Measurements from ENCODE around the gene LAPTM4A. TPM values are rescaled to one million over a fixed set of nuclear protein-coding genes. Genes with fewer than 3 reads are reported as not detected.

LAPTM4A gene
- total and polyA plus RNA-seq, 10 of the 15 experiments (the other 5 are each of a cell fraction or from before 2014, with no cell fraction given) = 17.8 to 107 (median 45.8) TPM

- no peaks in the 10 kb centered on the region for H4K20me1 ChIP-seq (ENCODE audit: control insufficient read depth, insufficient read depth)
- in situ Hi-C loops (cut with MboI) = no loop called here
- FAIRE-seq (no peak), ATAC-seq (peak; percentile 56), DNase-seq (ENCODE audit: low read depth, low spot score) (no peak)
- peaks cover 3% of the 10 kb centered on the region; the same call in 1 of the 2 replicates for H3K4me1 ChIP-seq (ENCODE audit: control insufficient read depth, insufficient read depth, low read length)
- no peak for TF ChIP-seq MTA3 (IDR thresholded peaks at IDR 0.05; ENCODE audit: borderline replicate concordance, low read length)
- no peak for TF ChIP-seq WRNIP1 (IDR thresholded peaks at IDR 0.05; ENCODE audit: borderline replicate concordance, low read depth, low read length)
- TF ChIP-seq ZNF207 (IDR thresholded peaks at IDR 0.05; ENCODE audit: borderline replicate concordance) = no peak
- TF ChIP-seq CHD4 (IDR thresholded peaks at IDR 0.05) = no peak
- no peak for TF ChIP-seq BCL11A (IDR thresholded peaks at IDR 0.05; ENCODE audit: low read depth, low read length)
- no peak for TF ChIP-seq USF2 (IDR thresholded peaks at IDR 0.05; ENCODE audit: borderline replicate concordance, low read depth, low read length)
- TF ChIP-seq KLF5 (IDR thresholded peaks at IDR 0.05; ENCODE audit: partially characterized antibody) = no peak
- TF ChIP-seq SMAD1 (IDR thresholded peaks at IDR 0.05; ENCODE audit: low read depth, partially characterized antibody) = no peak
- TF ChIP-seq REST (IDR thresholded peaks at IDR 0.05; ENCODE audit: low read depth, low read length) = no peak
- no peak for TF ChIP-seq RAD51 (IDR thresholded peaks at IDR 0.05)
- TF ChIP-seq ZBTB11 (CRISPR knock-in tag; IDR thresholded peaks at IDR 0.05) = no peak
- TF ChIP-seq SREBF2 (IDR thresholded peaks at IDR 0.05; ENCODE audit: low read length) = no peak
- no peak for TF ChIP-seq ASH2L (IDR thresholded peaks at IDR 0.05; ENCODE audit: borderline replicate concordance, low read depth)
- TF ChIP-seq CBX5 (IDR thresholded peaks at IDR 0.05; ENCODE audit: low read depth) = no peak
- TF ChIP-seq FOXM1 (IDR thresholded peaks at IDR 0.05; ENCODE audit: low read depth, low read length) = no peak
- TF ChIP-seq ZNF622 (IDR thresholded peaks at IDR 0.05) = no peak
- TF ChIP-seq RELA (IDR thresholded peaks at IDR 0.05; ENCODE audit: borderline replicate concordance, partially characterized antibody) = no peak
- no peaks in the 10 kb centered on the region for H3K27me3 ChIP-seq (replicated peaks in 1 of 2; ENCODE audit: control insufficient read depth in 2 of 2, insufficient read depth in 2 of 2, low read length in 1 of 2)
- H3K36me3 ChIP-seq (ENCODE audit: control insufficient read depth in 2 of 2, insufficient read depth in 2 of 2, low read length in 1 of 2) = peaks cover 15 to 37% of the 10 kb centered on the region in 2 experiments
- CTCF ChIA-PET = interaction anchor here (1.4 to 2.9 kb wide), 5 partner anchors 9 to 21 kb away, joined by 3 to 12 read pairs (median 7); no protein-coding TSS in a partner anchor
- no peaks in the 10 kb centered on the region; the same call in 2 of the 3 replicates for H3K9me3 ChIP-seq (replicated peaks; ENCODE audit: control insufficient read depth, insufficient read depth, low read length)
- no peak overlapping the region for H3K27ac ChIP-seq (ENCODE audit: control insufficient read depth, insufficient read depth)
- H3K79me2 ChIP-seq (ENCODE audit: control insufficient read depth, insufficient read depth, low read length) = no peaks in the 10 kb centered on the region; the same call in 1 of the 2 replicates
- SMC1A ChIA-PET (ENCODE audit: uncharacterized antibody, unreplicated experiment) = interaction anchor here (1.0 to 5.9 kb wide), 5 partner anchors 12 to 103 kb away, joined by 3 to 31 read pairs (median 4); partner anchors contain the start of gene LAPTM4A
- no peak overlapping the region for H3K9ac ChIP-seq (ENCODE audit: control insufficient read depth, insufficient read depth, low read length)
- no peak overlapping the region for H2AFZ ChIP-seq (ENCODE audit: control insufficient read depth, low read depth, low read length)
- H3K4me3 ChIP-seq = no peak overlapping the region
- no peak overlapping the region for H3K4me2 ChIP-seq (ENCODE audit: control insufficient read depth, insufficient read depth)
- 86% methylated on average over 4 of the region's 4 CpGs for WGBS (ENCODE audit: insufficient coverage, insufficient replicate concordance, low lambda C conversion rate, missing lambda C conversion rate)
- POLR2A ChIA-PET = interaction anchor here (1.3 kb wide), 1 partner anchor 13 kb away, joined by 4 read pairs; no protein-coding TSS in a partner anchor
- RAD21 ChIA-PET (ENCODE audit: unreplicated experiment) = interaction anchor here (1.4 to 3.0 kb wide), 2 partner anchors 13 to 80 kb away, joined by 3 to 12 read pairs; no protein-coding TSS in a partner anchor
- intact Hi-C loops (cut with micrococcal nuclease; ENCODE audit: unreplicated experiment) = no loop called here
- TSS peak; percentile 31 for BruUV-seq (replicated peaks)
Measured at GRCh38 chr2:20035955-20036666, 15.3 kb downstream of the LAPTM4A start.
